Activated naive CD8-positive, alpha-beta T cell treated with anti-CD3 and anti-CD28 coated beads, Interleukin-2, amount 10 ng/mL, durations not matched to agents 7 days and 5 days (primary cell): ENCODE measurements around the gene PRKAG1. TPM values are rescaled to one million over a fixed set of nuclear protein-coding genes. Genes with fewer than 3 reads are reported as not detected.

Source experiments
- total RNA-seq, 2 experiments: library from RNA; stranded (reverse); gene quantifications; one replicate each; pipeline ENCODE4 v1.2.3, GENCODE V29; 2021

PRKAG1 gene
- total RNA-seq, 2 experiments from 2014 or later, result 50.0 to 56.6 TPM

Other genes with a start within 250 kb of the PRKAG1 start
- gene ADCY6, start 229.7 kb downstream of the PRKAG1 start, total RNA-seq, result not detected
- 10 to 100 TPM; 13.4 to 20.0 TPM for gene CACNB3, start 200.3 kb downstream of the PRKAG1 start, total RNA-seq
- 100 to 1,000 TPM; 135 to 162 TPM for gene DDX23, start 166.6 kb downstream of the PRKAG1 start, total RNA-seq
- gene RND1, start 152.9 kb downstream of the PRKAG1 start, total RNA-seq, result 1 to 10 TPM; 3.8 to 4.9 TPM
- 10 to 100 TPM; 51.9 to 53.4 TPM for gene FKBP11, start 93.3 kb downstream of the PRKAG1 start, total RNA-seq
- 10 to 100 TPM; 88.0 to 96.5 TPM for gene ARF3, start 61.3 kb downstream of the PRKAG1 start, total RNA-seq
- gene WNT10B, start 47.0 kb downstream of the PRKAG1 start, total RNA-seq, result 10 to 100 TPM in 1 of 2 experiments, 1 to 10 TPM in 1; 9.4 to 10.1 TPM
- gene WNT1, start 40.5 kb downstream of the PRKAG1 start, total RNA-seq, result 1 to 10 TPM; 1.7 to 2.0 TPM
- gene DDN, start 19.4 kb downstream of the PRKAG1 start, total RNA-seq, result under 1 TPM; 0.20 to 0.30 TPM
- gene KMT2D, start 42.0 kb upstream of the PRKAG1 start, total RNA-seq, result 100 to 1,000 TPM; 123 to 129 TPM
- gene RHEBL1, start 51.2 kb upstream of the PRKAG1 start, total RNA-seq, result 1 to 10 TPM; 8.0 to 9.7 TPM
- under 1 TPM; 0.11 to 0.25 TPM for gene DHH, start 76.0 kb upstream of the PRKAG1 start, total RNA-seq
- gene LMBR1L, start 92.1 kb upstream of the PRKAG1 start, total RNA-seq, result 100 to 1,000 TPM; 111 to 112 TPM
- 1,000 to 10,000 TPM; 1,302 to 1,389 TPM for gene TUBA1B, start 112.6 kb upstream of the PRKAG1 start, total RNA-seq
- 100 to 1,000 TPM in 1 of 2 experiments, 10 to 100 TPM in 1; 99.5 to 101 TPM for gene TUBA1A, start 170.3 kb upstream of the PRKAG1 start, total RNA-seq
- 100 to 1,000 TPM; 162 to 168 TPM for gene TUBA1C, start 246.3 kb upstream of the PRKAG1 start, total RNA-seq